HPDE6-E6E7 (cell line): ENCODE data around the gene ZNF444.
"Not testable (repeated sequence)": the region's sequence is repeated elsewhere in the genome, so short reads cannot be mapped to it uniquely, and the experiment has no call there.

Source experiments
- DNase-seq: peaks from one replicate; pipeline ENCODE4 v3.0.0; 2011; ENCODE audit warnings: missing footprints; ENCODE audit errors: extremely low spot score

Gene ZNF444

GRCh38 chr19:56140583-56141416 lies at the start of gene ZNF444:
ZNF444 (plus strand) TSS chr19:56141287; CDS start chr19:56146912, 5,625 bp downstream.
- DNase-seq, result peak; percentile 98

GRCh38 chr19:56091751-56092546 lies 49.1 kb upstream of the ZNF444 start:
- no peak for DNase-seq

- no peak for DNase-seq
Measured at GRCh38 chr19:56092685-56093631, 48.1 kb upstream of the ZNF444 start.

GRCh38 chr19:56094449-56094848 lies 46.6 kb upstream of the ZNF444 start:
- no peak for DNase-seq

- DNase-seq, result no peak
Measured at GRCh38 chr19:56096665-56097064, 44.4 kb upstream of the ZNF444 start.

GRCh38 chr19:56097306-56097705 lies 43.8 kb upstream of the ZNF444 start:
- DNase-seq, result no peak

GRCh38 chr19:56097776-56098175 lies 43.3 kb upstream of the ZNF444 start:
- DNase-seq, result no peak

GRCh38 chr19:56098237-56098636 lies 42.9 kb upstream of the ZNF444 start:
- DNase-seq, result not testable (repeated sequence)

GRCh38 chr19:56098731-56099568 lies 42.1 kb upstream of the ZNF444 start:
- no peak for DNase-seq

- DNase-seq, result no peak
Measured at GRCh38 chr19:56099638-56100539, 41.2 kb upstream of the ZNF444 start.

GRCh38 chr19:56101095-56101494 lies 40.0 kb upstream of the ZNF444 start:
- DNase-seq, result no peak

- DNase-seq, result no peak
Measured at GRCh38 chr19:56101746-56102535, 39.1 kb upstream of the ZNF444 start.

GRCh38 chr19:56103027-56103614 lies 38.0 kb upstream of the ZNF444 start:
- no peak for DNase-seq

GRCh38 chr19:56104423-56104822 lies 36.7 kb upstream of the ZNF444 start:
- DNase-seq, result no peak

- DNase-seq, result no peak
Measured at GRCh38 chr19:56105090-56105701, 35.9 kb upstream of the ZNF444 start.

- not testable (repeated sequence) for DNase-seq
Measured at GRCh38 chr19:56105831-56106396, 35.2 kb upstream of the ZNF444 start.

GRCh38 chr19:56106397-56106849 lies 34.7 kb upstream of the ZNF444 start:
- DNase-seq, result no peak

- no peak for DNase-seq
Measured at GRCh38 chr19:56106993-56107392, 34.1 kb upstream of the ZNF444 start.
